Right cardiac atrium (tissue), 5 donors: Measurements from ENCODE around the gene REEP1. TPM values are rescaled to one million over a fixed set of nuclear protein-coding genes. Genes with fewer than 3 reads are reported as not detected.

Source experiments
- ATAC-seq, 2 donors: fragments of 200-7000 bp; cut with Tn5 transposase; one replicate each; pipeline versions ENCODE4 v1.8.0 to v1.9.1; 2020; ENCODE audit warnings: moderate library complexity in 2 of 2, mild to moderate bottlenecking in 1 of 2
- DNase-seq, 3 donors: peaks; one replicate each; pipeline ENCODE4 v3.0.0-alpha.2; 2020
- H3K27ac ChIP-seq: one replicate; pipeline ENCODE4 v1.5.1; 2013; ENCODE audit warnings: mild to moderate bottlenecking, low read length, control low read depth, moderate library complexity
- H3K27me3 ChIP-seq: one replicate; pipeline ENCODE4 v1.6.1; 2013; ENCODE audit not compliant: control insufficient read depth, insufficient read depth
- H3K4me1 ChIP-seq: one replicate; pipeline ENCODE4 v1.6.1; 2013; ENCODE audit warnings: low read length; ENCODE audit not compliant: control insufficient read depth, insufficient read depth
- H3K4me3 ChIP-seq: one replicate; pipeline ENCODE4 v1.5.1; 2013; ENCODE audit warnings: low read length, control low read depth
- H3K9me3 ChIP-seq: one replicate; pipeline ENCODE4 v1.6.1; 2013; ENCODE audit warnings: low read length; ENCODE audit not compliant: control insufficient read depth
- WGBS: extraction: QIAGEN DNeasy Blood & Tissue Kit; methylation state at CpG from one replicate; pipeline ENCODE4 v1.1.7; 2013; 5-methylcytosine and 5-hydroxymethylcytosine counted together
- intact Hi-C, 4 donors: fragments of 100-400 bp; cut with DNase I; formaldehyde crosslinking; loops; one replicate each; pipeline versions ENCODE4 v1.11.0 to v1.14.0; 2022 to 2023
- polyA plus RNA-seq: library from polyadenylated mRNA; stranded (reverse); fragments of 200-250 nt; gene quantifications from one replicate; pipeline ENCODE4 v1.2.3, GENCODE V29; 2013
- total RNA-seq, 4 donors: library from RNA; stranded (reverse); fragmentation: NEBNext Ultra II Directional; extraction: Animal tissue kit (Norgen Biotek cat#: 25700); gene quantifications; one replicate each; pipeline ENCODE4 v1.2.1, GENCODE V29; 2021
- donor health status: healthy with polysubstance abuse.
- donor health status: DM: no; HTN: yes; CAD: no.
- donor health status: DM: no; HTN: no; CAD: no.
- donor health status: DM: no; HTN: yes; CAD: no; lungs with severe emphysema.
- donor health status: DM: yes; HTN: yes; CAD: no.

REEP1 gene
- total and polyA plus RNA-seq, 5 donors = 16.5 to 34.4 (median 25.3) TPM

- no peaks in the 10 kb centered on the region for H3K27me3 ChIP-seq
- no peak overlapping the region for H3K27ac ChIP-seq
- no peak for ATAC-seq
- H3K4me3 ChIP-seq = no peak overlapping the region
- no peak for DNase-seq
- 81% methylated on average over 5 of the region's 5 CpGs for WGBS
- peaks cover 9% of the 10 kb centered on the region for H3K4me1 ChIP-seq
- intact Hi-C loops = loop anchor here in 1 of 4 donors (10.0 kb wide), 1 partner anchor 69 kb away; no protein-coding TSS in a partner anchor
- H3K9me3 ChIP-seq = no peaks in the 10 kb centered on the region
Measured at GRCh38 chr2:86305915-86306254, 31.5 kb downstream of the REEP1 start.

- Histone ChIP-seq H3K4me3 (no peak overlapping the region), H3K4me1 (peaks cover 10% of the 10 kb centered on the region), H3K27ac (no peak overlapping the region), H3K27me3 (no peaks in the 10 kb centered on the region), H3K9me3 (no peaks in the 10 kb centered on the region)
- ATAC-seq (no peak), DNase-seq (no peak)
- intact Hi-C loops = loop anchor here in 1 of 4 donors (10.0 kb wide), 1 partner anchor 69 kb away; no protein-coding TSS in a partner anchor
- 85% methylated on average over 5 of the region's 5 CpGs for WGBS
Measured at GRCh38 chr2:86305195-86305914, 32.1 kb downstream of the REEP1 start.

- Histone ChIP-seq H3K4me3 (no peak overlapping the region), H3K9me3 (no peaks in the 10 kb centered on the region), H3K27me3 (no peaks in the 10 kb centered on the region), H3K4me1 (peaks cover 14% of the 10 kb centered on the region), H3K27ac (no peak overlapping the region)
- intact Hi-C loops = loop anchor here in 1 of 4 donors (10.0 kb wide), 1 partner anchor 70 kb away; no protein-coding TSS in a partner anchor
- ATAC-seq = no peak
- no peak for DNase-seq
- 91% methylated on average over 3 of the region's 3 CpGs for WGBS
Measured at GRCh38 chr2:86304416-86304815, 33.0 kb downstream of the REEP1 start.

GRCh38 chr2:86302320-86302719, 35.1 kb downstream of the REEP1 start:
- no peak for ATAC-seq
- no peaks in the 10 kb centered on the region for H3K9me3 ChIP-seq
- no peak for DNase-seq
- no peaks in the 10 kb centered on the region for H3K27me3 ChIP-seq
- WGBS = 53% methylated on average over 1 of the region's 1 CpG
- no peak overlapping the region for H3K27ac ChIP-seq
- H3K4me3 ChIP-seq = no peak overlapping the region
- H3K4me1 ChIP-seq = peaks cover 14% of the 10 kb centered on the region
- intact Hi-C loops = loop anchor here in 1 of 4 donors (10.0 kb wide), 1 partner anchor 72 kb away; no protein-coding TSS in a partner anchor

GRCh38 chr2:86301711-86302202, 35.7 kb downstream of the REEP1 start:
- ATAC-seq (no peak), DNase-seq (no peak)
- no peak overlapping the region for H3K4me3 ChIP-seq
- H3K4me1 ChIP-seq = peaks cover 14% of the 10 kb centered on the region
- H3K9me3 ChIP-seq = no peaks in the 10 kb centered on the region
- H3K27ac ChIP-seq = no peak overlapping the region
- intact Hi-C loops = loop anchor here in 1 of 4 donors (10.0 kb wide), 1 partner anchor 73 kb away; no protein-coding TSS in a partner anchor
- H3K27me3 ChIP-seq = no peaks in the 10 kb centered on the region
- 63% methylated on average over 3 of the region's 3 CpGs for WGBS

GRCh38 chr2:86301009-86301408, 36.4 kb downstream of the REEP1 start:
- DNase-seq (no peak), ATAC-seq (no peak)
- H3K27me3 ChIP-seq = no peaks in the 10 kb centered on the region
- peaks cover 14% of the 10 kb centered on the region for H3K4me1 ChIP-seq
- H3K9me3 ChIP-seq = no peaks in the 10 kb centered on the region
- no peak overlapping the region for H3K27ac ChIP-seq
- WGBS = 69% methylated on average over 6 of the region's 6 CpGs
- H3K4me3 ChIP-seq = no peak overlapping the region
- intact Hi-C loops = loop anchor here in 1 of 4 donors (10.0 kb wide), 1 partner anchor 74 kb away; no protein-coding TSS in a partner anchor

GRCh38 chr2:86300496-86300895, 36.9 kb downstream of the REEP1 start:
- 64% methylated on average over 3 of the region's 3 CpGs for WGBS
- Histone ChIP-seq H3K27me3 (no peaks in the 10 kb centered on the region), H3K4me1 (peaks cover 14% of the 10 kb centered on the region), H3K9me3 (no peaks in the 10 kb centered on the region), H3K27ac (no peak overlapping the region), H3K4me3 (no peak overlapping the region)
- ATAC-seq (peak; percentile 12), DNase-seq (no peak)
- intact Hi-C loops = loop anchor here in 1 of 4 donors (10.0 kb wide), 1 partner anchor 74 kb away; no protein-coding TSS in a partner anchor

GRCh38 chr2:86298411-86299390, 38.7 kb downstream of the REEP1 start:
- Histone ChIP-seq H3K4me1 (peaks cover 14% of the 10 kb centered on the region), H3K9me3 (no peaks in the 10 kb centered on the region), H3K27me3 (no peaks in the 10 kb centered on the region), H3K27ac (no peak overlapping the region), H3K4me3 (no peak overlapping the region)
- 39% methylated on average over 11 of the region's 11 CpGs for WGBS
- ATAC-seq (peak; percentile 59 to 69), DNase-seq (no peak)
- intact Hi-C loops = loop anchor here in 2 of 4 donors (5.0 to 10.0 kb wide), 3 partner anchors 74 to 76 kb away; no protein-coding TSS in a partner anchor

GRCh38 chr2:86297382-86298147, 39.9 kb downstream of the REEP1 start:
- DNase-seq = no peak
- H3K4me1 ChIP-seq = peaks cover 14% of the 10 kb centered on the region
- ATAC-seq = peak; percentile 31 to 63
- no peaks in the 10 kb centered on the region for H3K9me3 ChIP-seq
- no peak overlapping the region for H3K27ac ChIP-seq
- H3K4me3 ChIP-seq = no peak overlapping the region
- 58% methylated on average over 5 of the region's 5 CpGs for WGBS
- no peaks in the 10 kb centered on the region for H3K27me3 ChIP-seq
- intact Hi-C loops = loop anchor here in 2 of 4 donors (5.0 to 10.0 kb wide), 3 partner anchors 73 to 75 kb away; no protein-coding TSS in a partner anchor

GRCh38 chr2:86296947-86297346, 40.5 kb downstream of the REEP1 start:
- intact Hi-C loops = loop anchor here in 2 of 4 donors (5.0 to 10.0 kb wide), 3 partner anchors 72 to 75 kb away; no protein-coding TSS in a partner anchor
- no peak overlapping the region for H3K27ac ChIP-seq

More at GRCh38 chr2:86296947-86297346, 40.5 kb downstream of the REEP1 start:
- H3K4me3 ChIP-seq = no peak overlapping the region
- peaks cover 11% of the 10 kb centered on the region for H3K4me1 ChIP-seq
- ATAC-seq = no peak
- no peaks in the 10 kb centered on the region for H3K27me3 ChIP-seq
- no peak for DNase-seq
- H3K9me3 ChIP-seq = no peaks in the 10 kb centered on the region
- WGBS = 91% methylated on average over 6 of the region's 6 CpGs
